ENCODE data around the gene VSTM2B. TPM values are rescaled to one million over a fixed set of nuclear protein-coding genes. Genes with fewer than 3 reads are reported as not detected.

VSTM2B gene
- polyA plus RNA-seq, 1 experiment = not detected

- no peak for TF ChIP-seq CTCF (IDR thresholded peaks at IDR 0.05; ENCODE audit: low read depth, low read length)
- no peaks in the 10 kb centered on the region for H3K27me3 ChIP-seq (ENCODE audit: control insufficient read depth, insufficient read depth, low read length)
- peaks cover 6% of the 10 kb centered on the region; the same call in 1 of the 2 replicates for H3K9me3 ChIP-seq (ENCODE audit: control insufficient read depth, insufficient read depth, low read length)
- POLR2A ChIA-PET = no interaction called here
- CTCF ChIA-PET = no interaction called here
- H3K27ac ChIP-seq (ENCODE audit: low read depth, low read length) = no peak overlapping the region
- H3K4me3 ChIP-seq (ENCODE audit: low read depth, low read length) = no peak overlapping the region
- no peak for DNase-seq (ENCODE audit: low read depth, low spot score)
These were observed 22.8 kb downstream of the VSTM2B start for GRCh38 chr19:29548483-29549085.

DNA sequence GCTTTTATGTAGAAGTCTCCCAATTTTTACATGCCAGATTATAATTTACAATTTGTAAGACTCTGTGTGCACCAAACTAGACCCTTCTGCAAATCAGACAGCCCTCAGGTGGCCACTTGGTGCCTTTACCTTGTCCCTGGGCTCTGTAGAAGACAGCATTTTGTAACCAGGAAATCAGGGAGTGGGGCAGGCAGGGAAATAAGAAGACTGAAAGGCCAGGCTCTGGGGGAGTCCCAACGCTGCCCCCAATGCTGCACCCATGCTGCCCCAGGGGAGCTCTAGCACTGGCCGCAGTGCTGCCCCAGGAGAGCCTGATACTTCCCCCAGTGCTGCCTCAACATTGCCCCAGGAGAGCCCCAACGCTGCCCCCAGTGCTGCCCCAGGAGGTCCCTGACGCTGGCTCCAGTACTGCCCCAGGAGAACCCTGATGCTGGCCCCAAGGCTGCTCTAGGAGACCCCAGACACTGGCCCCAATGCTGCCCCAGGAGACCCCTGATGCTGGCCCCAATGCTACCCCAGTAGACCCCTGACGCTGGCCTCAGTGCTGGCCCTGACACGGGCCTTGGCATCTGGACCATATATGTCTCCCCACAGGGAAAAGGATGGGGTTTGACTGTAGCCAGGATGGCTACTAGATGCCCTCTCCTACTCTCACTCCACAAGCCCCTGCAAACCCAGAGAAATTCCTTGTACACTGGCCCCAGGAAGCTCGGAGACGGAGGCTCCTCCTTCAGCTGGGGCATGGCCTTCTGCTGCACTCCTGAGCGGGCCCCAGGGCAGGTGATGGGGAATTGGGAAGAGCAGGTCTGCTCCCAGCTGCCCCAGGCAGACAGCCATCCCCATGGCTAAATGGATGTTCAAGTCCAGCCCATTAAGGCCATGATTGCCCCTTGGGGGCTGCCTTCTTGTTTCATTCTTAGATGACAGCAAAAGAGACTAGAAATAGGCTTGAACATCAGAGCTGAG, 23.6 kb downstream of the VSTM2B start:
- no peak for DNase-seq (ENCODE audit: low read depth, low spot score)
- Histone ChIP-seq H3K27me3 (ENCODE audit: control insufficient read depth, insufficient read depth, low read length) (no peaks in the 10 kb centered on the region), H3K9me3 (ENCODE audit: control insufficient read depth, insufficient read depth, low read length) (peaks cover 6% of the 10 kb centered on the region; the same call in 1 of the 2 replicates), H3K4me3 (ENCODE audit: low read depth, low read length) (no peak overlapping the region), H3K27ac (ENCODE audit: low read depth, low read length) (no peak overlapping the region)
- CTCF ChIA-PET = no interaction called here
- no peak for TF ChIP-seq CTCF (IDR thresholded peaks at IDR 0.05; ENCODE audit: low read depth, low read length)
- POLR2A ChIA-PET = no interaction called here

GRCh38 chr19:29550896-29551295, 25.1 kb downstream of the VSTM2B start:
- H3K9me3 ChIP-seq (ENCODE audit: control insufficient read depth, insufficient read depth, low read length) = no peaks in the 10 kb centered on the region; the same call in 1 of the 2 replicates
- H3K27ac ChIP-seq (ENCODE audit: low read depth, low read length) = no peak overlapping the region
- no peaks in the 10 kb centered on the region for H3K27me3 ChIP-seq (ENCODE audit: control insufficient read depth, insufficient read depth, low read length)
- TF ChIP-seq CTCF (IDR thresholded peaks at IDR 0.05; ENCODE audit: low read depth, low read length) = no peak
- POLR2A ChIA-PET = no interaction called here
- H3K4me3 ChIP-seq (ENCODE audit: low read depth, low read length) = no peak overlapping the region
- DNase-seq (ENCODE audit: low read depth, low spot score) = no peak
- CTCF ChIA-PET = no interaction called here

DNA sequence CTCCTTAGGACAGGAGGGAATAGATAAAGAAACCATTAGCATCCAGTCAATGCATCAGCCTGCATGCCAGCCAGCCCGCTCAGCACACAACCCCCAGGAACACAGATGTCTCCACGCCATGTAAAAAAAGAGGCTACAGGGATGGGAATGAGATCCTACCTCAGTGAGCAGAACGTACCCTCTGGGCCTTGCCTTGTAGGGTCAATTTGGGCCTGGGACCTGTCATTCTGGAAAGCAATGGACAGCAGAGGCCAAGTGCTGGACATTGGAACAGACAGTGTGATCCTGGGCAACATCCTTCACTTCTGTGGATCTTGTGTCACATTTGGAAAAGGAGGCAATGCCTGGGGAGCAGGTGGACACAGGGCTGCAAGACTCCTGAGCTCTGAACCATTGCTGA, 26.0 kb downstream of the VSTM2B start:
- ChIA-PET CTCF (no interaction called here), POLR2A (no interaction called here)
- no peak for TF ChIP-seq CTCF (IDR thresholded peaks at IDR 0.05; ENCODE audit: low read depth, low read length)
- Histone ChIP-seq H3K27ac (ENCODE audit: low read depth, low read length) (no peak overlapping the region), H3K27me3 (ENCODE audit: control insufficient read depth, insufficient read depth, low read length) (no peaks in the 10 kb centered on the region), H3K4me3 (ENCODE audit: low read depth, low read length) (no peak overlapping the region), H3K9me3 (ENCODE audit: control insufficient read depth, insufficient read depth, low read length) (no peaks in the 10 kb centered on the region; the same call in 1 of the 2 replicates)
- no peak for DNase-seq (ENCODE audit: low read depth, low spot score)

Data from AG04450 (cell line).